Measurements from ENCODE around the gene SLC25A39.

GRCh38 chr17:44372036-44372435, 47.4 kb upstream of the SLC25A39 start:
- TF ChIP-seq CTCF (IDR thresholded peaks at IDR 0.05; ENCODE audit: poor library complexity) (no peak), EZH2phosphoT487 (IDR thresholded peaks at IDR 0.05; ENCODE audit: low read depth, severe bottlenecking, unreplicated experiment) (no peak), EZH2 (IDR thresholded peaks at IDR 0.05; ENCODE audit: borderline replicate concordance) (no peak)
